ENCODE measurements around the gene PLA2G2A. TPM values are rescaled to one million over a fixed set of nuclear protein-coding genes. Genes with fewer than 3 reads are reported as not detected.

The PLA2G2A gene
- total RNA-seq, 1 experiment from 2014 or later, result 1.2 TPM

DNA sequence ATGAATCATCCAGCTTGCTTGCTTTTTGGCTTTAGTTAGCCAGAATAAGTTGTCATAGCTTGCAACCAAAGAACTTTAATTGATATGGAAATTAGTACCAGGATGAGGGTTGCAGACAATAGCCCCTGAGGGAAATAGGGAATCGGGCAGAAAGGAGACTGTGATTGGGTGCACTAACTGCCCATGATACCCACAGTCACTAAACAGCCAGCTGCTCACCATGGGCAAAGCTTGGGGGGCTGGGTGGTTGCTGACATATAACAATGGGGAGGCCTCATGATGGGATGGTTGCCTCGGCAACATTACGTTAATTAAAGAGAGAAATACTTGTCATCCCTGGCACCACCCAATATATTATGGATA, 38.2 kb downstream of the PLA2G2A start:
- H3K36me3 Mint-ChIP-seq, result peaks cover 4% of the 10 kb centered on the region
- no peak for TF ChIP-seq SOX15 (CRISPR knock-in tag; IDR thresholded peaks at IDR 0.05)
- TF ChIP-seq NFYB (CRISPR knock-in tag; conservative IDR thresholded peaks at IDR 0.05; ENCODE audit: low read depth), result no peak
- TF ChIP-seq, protein P1, sequence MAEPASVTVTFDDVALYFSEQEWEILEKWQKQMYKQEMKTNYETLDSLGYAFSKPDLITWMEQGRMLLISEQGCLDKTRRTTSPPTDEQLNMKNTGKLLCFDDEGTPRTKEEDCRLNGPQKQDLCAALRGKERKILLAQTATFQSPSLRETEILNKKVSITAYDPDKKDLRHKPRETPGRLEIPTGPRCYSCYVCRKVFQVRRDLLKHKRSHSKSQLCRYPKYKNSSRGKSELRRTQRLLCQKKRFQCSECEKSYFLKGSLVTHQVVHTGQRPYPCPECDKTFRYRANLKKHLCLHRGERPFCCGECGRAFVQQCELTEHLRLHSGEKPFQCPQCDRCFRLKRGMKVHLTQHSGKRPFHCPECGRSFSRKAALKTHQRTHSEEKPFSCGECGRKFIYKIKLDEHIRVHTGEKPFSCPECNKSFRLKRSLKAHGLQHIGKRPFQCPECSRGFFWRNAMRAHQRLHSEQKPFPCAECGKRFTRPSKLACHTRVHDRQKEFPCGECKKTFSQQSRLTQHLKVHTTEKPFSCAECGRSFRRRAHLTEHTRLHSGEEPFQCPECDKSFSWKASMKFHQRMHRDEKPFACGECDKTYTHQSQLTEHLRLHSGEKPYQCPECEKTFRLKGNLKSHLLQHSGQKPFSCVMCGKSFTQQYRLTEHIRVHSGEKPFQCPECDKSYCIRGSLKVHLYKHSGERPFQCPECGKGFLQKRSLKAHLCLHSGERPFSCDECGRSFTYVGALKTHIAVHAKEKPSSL (CRISPR knock-in tag; conservative IDR thresholded peaks at IDR 0.05), result no peak
- TF ChIP-seq, protein P2, sequence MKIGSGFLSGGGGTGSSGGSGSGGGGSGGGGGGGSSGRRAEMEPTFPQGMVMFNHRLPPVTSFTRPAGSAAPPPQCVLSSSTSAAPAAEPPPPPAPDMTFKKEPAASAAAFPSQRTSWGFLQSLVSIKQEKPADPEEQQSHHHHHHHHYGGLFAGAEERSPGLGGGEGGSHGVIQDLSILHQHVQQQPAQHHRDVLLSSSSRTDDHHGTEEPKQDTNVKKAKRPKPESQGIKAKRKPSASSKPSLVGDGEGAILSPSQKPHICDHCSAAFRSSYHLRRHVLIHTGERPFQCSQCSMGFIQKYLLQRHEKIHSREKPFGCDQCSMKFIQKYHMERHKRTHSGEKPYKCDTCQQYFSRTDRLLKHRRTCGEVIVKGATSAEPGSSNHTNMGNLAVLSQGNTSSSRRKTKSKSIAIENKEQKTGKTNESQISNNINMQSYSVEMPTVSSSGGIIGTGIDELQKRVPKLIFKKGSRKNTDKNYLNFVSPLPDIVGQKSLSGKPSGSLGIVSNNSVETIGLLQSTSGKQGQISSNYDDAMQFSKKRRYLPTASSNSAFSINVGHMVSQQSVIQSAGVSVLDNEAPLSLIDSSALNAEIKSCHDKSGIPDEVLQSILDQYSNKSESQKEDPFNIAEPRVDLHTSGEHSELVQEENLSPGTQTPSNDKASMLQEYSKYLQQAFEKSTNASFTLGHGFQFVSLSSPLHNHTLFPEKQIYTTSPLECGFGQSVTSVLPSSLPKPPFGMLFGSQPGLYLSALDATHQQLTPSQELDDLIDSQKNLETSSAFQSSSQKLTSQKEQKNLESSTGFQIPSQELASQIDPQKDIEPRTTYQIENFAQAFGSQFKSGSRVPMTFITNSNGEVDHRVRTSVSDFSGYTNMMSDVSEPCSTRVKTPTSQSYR (CRISPR knock-in tag; IDR thresholded peaks at IDR 0.05), result no peak
- TF ChIP-seq TEAD1 (CRISPR knock-in tag; IDR thresholded peaks at IDR 0.05), result no peak
- TF ChIP-seq OVOL2 (CRISPR knock-in tag; IDR thresholded peaks at IDR 0.05; ENCODE audit: borderline replicate concordance), result no peak
- no peak for TF ChIP-seq FOXK1 (CRISPR knock-in tag; IDR thresholded peaks at IDR 0.05)
- TF ChIP-seq, protein P3, sequence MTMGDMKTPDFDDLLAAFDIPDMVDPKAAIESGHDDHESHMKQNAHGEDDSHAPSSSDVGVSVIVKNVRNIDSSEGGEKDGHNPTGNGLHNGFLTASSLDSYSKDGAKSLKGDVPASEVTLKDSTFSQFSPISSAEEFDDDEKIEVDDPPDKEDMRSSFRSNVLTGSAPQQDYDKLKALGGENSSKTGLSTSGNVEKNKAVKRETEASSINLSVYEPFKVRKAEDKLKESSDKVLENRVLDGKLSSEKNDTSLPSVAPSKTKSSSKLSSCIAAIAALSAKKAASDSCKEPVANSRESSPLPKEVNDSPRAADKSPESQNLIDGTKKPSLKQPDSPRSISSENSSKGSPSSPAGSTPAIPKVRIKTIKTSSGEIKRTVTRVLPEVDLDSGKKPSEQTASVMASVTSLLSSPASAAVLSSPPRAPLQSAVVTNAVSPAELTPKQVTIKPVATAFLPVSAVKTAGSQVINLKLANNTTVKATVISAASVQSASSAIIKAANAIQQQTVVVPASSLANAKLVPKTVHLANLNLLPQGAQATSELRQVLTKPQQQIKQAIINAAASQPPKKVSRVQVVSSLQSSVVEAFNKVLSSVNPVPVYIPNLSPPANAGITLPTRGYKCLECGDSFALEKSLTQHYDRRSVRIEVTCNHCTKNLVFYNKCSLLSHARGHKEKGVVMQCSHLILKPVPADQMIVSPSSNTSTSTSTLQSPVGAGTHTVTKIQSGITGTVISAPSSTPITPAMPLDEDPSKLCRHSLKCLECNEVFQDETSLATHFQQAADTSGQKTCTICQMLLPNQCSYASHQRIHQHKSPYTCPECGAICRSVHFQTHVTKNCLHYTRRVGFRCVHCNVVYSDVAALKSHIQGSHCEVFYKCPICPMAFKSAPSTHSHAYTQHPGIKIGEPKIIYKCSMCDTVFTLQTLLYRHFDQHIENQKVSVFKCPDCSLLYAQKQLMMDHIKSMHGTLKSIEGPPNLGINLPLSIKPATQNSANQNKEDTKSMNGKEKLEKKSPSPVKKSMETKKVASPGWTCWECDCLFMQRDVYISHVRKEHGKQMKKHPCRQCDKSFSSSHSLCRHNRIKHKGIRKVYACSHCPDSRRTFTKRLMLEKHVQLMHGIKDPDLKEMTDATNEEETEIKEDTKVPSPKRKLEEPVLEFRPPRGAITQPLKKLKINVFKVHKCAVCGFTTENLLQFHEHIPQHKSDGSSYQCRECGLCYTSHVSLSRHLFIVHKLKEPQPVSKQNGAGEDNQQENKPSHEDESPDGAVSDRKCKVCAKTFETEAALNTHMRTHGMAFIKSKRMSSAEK (CRISPR knock-in tag; IDR thresholded peaks at IDR 0.05; ENCODE audit: borderline replicate concordance), result no peak
- TF ChIP-seq ATF1 (CRISPR knock-in tag; IDR thresholded peaks at IDR 0.05), result no peak
- TF ChIP-seq, protein P4, sequence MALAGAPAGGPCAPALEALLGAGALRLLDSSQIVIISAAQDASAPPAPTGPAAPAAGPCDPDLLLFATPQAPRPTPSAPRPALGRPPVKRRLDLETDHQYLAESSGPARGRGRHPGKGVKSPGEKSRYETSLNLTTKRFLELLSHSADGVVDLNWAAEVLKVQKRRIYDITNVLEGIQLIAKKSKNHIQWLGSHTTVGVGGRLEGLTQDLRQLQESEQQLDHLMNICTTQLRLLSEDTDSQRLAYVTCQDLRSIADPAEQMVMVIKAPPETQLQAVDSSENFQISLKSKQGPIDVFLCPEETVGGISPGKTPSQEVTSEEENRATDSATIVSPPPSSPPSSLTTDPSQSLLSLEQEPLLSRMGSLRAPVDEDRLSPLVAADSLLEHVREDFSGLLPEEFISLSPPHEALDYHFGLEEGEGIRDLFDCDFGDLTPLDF (CRISPR knock-in tag; IDR thresholded peaks at IDR 0.05), result no peak
- TF ChIP-seq NFATC4 (CRISPR knock-in tag; IDR thresholded peaks at IDR 0.05), result no peak
- TF ChIP-seq, protein P5, sequence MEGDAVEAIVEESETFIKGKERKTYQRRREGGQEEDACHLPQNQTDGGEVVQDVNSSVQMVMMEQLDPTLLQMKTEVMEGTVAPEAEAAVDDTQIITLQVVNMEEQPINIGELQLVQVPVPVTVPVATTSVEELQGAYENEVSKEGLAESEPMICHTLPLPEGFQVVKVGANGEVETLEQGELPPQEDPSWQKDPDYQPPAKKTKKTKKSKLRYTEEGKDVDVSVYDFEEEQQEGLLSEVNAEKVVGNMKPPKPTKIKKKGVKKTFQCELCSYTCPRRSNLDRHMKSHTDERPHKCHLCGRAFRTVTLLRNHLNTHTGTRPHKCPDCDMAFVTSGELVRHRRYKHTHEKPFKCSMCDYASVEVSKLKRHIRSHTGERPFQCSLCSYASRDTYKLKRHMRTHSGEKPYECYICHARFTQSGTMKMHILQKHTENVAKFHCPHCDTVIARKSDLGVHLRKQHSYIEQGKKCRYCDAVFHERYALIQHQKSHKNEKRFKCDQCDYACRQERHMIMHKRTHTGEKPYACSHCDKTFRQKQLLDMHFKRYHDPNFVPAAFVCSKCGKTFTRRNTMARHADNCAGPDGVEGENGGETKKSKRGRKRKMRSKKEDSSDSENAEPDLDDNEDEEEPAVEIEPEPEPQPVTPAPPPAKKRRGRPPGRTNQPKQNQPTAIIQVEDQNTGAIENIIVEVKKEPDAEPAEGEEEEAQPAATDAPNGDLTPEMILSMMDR (IDR thresholded peaks at IDR 0.05), result no peak
- no peak for TF ChIP-seq ZNF416 (CRISPR knock-in tag; IDR thresholded peaks at IDR 0.05)
- no peak for TF ChIP-seq ZNF121 (CRISPR knock-in tag; IDR thresholded peaks at IDR 0.05)
- no peak for TF ChIP-seq PRRX2 (CRISPR knock-in tag; IDR thresholded peaks at IDR 0.05)
- no peak for TF ChIP-seq ETV6 (CRISPR knock-in tag; IDR thresholded peaks at IDR 0.05)
- H3K27ac Mint-ChIP-seq, result no peak overlapping the region
- ChIA-PET CTCF (interaction anchor here (0.5 kb wide), 1 partner anchor 8 kb away, joined by 3 read pairs; no protein-coding TSS in a partner anchor), POLR2A (no interaction called here)
- H3K4me3 Mint-ChIP-seq, result no peak overlapping the region
- H3K9me3 Mint-ChIP-seq, result peaks cover 31% of the 10 kb centered on the region
- DNase-seq (ENCODE audit: low spot score), result no peak
- H3K27me3 Mint-ChIP-seq (ENCODE audit: low read depth), result peaks cover 2% of the 10 kb centered on the region; the same call in 1 of the 2 replicates
- no peak for ATAC-seq
- peaks cover 12% of the 10 kb centered on the region for H3K4me1 Mint-ChIP-seq

Data from WTC11 (cell line).